HG03045 (cell line): Measurements from ENCODE around the gene PDE4D.
"Not testable (repeated sequence)": the region's sequence is repeated elsewhere in the genome, so short reads cannot be mapped to it uniquely, and the experiment has no call there.

ENCODE experiments used
- ATAC-seq: cut with Tn5 transposase; IDR thresholded peaks from one replicate; pipeline ENCODE4 v1.9.1; 2021; ENCODE audit warnings: mild to moderate bottlenecking, moderate library complexity; ENCODE audit not compliant: unreplicated experiment

PDE4D gene

GRCh38 chr5:59588922-59589321 lies 304.6 kb downstream of the PDE4D start:
- ATAC-seq, result no peak

DNA sequence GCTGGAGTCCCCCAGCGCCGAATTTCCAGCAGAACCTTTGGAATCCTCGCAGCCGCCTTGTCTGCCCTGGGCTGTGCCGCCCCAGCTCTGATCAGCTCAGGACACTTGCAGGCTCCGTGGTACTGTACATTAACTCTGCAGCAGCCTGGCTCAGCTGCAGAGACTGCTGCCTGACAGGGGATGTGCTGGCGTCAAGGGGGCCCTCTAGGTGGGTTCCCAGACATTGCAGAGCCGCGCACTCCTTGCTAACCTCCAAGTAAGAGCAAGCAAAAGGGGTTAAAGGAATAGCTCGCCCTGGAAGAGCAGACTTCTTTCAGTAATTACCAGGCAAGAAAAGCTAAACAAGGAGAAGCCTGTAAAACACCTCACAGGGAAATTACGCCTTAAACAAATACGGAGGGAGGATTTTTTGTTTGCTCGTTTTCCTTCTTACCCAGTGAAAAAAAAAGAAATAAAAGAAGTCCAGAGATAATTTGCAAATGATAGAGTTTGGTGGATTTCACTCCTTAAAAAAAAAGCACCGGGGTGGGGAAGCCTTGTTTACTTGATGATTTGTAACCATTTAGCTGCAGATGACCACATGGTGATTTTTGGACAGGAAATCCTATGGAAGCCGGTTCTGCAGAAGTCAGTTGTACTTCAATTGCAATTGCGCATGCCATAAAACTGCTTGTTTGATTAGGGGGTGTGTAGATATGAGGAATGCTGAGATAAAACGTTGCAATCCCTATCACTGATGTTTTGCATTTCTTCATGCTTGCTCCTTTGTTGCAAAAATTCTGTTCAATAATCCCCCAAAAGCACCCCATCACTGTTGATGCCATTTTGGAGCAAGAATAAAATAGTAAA lies 305.8 kb downstream of the PDE4D start:
- ATAC-seq, result no peak

GRCh38 chr5:59586841-59587240 lies 306.7 kb downstream of the PDE4D start:
- ATAC-seq, result no peak

- no peak for ATAC-seq
These were observed 308.4 kb downstream of the PDE4D start for GRCh38 chr5:59584858-59585846.

- ATAC-seq, result no peak
These were observed 309.5 kb downstream of the PDE4D start for GRCh38 chr5:59583810-59584562.

DNA sequence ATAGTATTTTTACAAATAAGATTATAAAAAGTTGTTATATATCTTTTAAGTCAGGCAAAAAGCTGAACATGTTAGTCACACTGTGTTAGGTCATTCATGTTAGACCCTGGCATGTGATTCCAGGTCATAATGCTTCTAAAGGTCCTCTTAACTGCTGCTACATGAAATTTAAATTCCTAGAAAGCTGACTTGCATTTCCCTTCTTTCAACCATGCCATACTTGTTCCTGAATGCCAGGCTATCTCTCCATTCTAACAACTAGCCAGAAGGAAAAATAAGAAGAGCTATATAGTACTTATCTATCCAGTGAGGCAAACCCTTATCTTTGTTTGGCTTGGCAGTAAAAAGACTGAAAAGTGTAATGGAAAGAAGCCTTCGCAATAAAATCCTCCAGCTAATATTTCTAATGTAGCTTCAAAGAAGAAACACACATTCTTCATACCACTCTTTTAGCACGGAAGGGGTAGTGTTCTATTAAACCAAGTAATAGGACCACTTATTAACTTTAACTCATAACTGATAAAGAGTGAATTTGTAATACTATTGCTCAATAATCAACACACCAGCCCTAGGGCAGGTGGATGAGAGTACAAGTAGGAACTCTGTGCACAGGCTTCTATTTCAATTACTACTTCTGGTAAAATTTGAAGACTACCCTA lies 310.2 kb downstream of the PDE4D start:
- no peak for ATAC-seq

- no peak for ATAC-seq
These were observed 310.8 kb downstream of the PDE4D start for GRCh38 chr5:59582746-59583145.

DNA sequence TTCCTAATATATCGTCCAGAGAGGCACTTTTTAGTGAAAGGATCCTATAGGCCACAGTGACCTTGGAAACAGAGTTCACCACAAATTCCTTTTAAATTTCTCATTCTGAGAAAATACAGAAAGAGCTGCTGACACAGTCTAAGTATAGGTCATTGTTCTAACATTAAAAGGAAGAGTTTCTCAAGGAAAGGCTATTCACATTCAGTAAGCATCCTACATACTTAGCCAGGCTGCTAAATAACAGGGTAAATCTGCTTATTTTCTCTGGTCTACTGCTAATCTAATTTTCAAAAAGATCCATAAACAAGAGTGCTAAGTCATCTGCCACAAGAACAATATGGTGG lies 313.7 kb downstream of the PDE4D start:
- no peak for ATAC-seq

- ATAC-seq, result no peak
These were observed 314.3 kb downstream of the PDE4D start for GRCh38 chr5:59579101-59579823.

- ATAC-seq, result no peak
These were observed 316.0 kb downstream of the PDE4D start for GRCh38 chr5:59577485-59577884.

DNA sequence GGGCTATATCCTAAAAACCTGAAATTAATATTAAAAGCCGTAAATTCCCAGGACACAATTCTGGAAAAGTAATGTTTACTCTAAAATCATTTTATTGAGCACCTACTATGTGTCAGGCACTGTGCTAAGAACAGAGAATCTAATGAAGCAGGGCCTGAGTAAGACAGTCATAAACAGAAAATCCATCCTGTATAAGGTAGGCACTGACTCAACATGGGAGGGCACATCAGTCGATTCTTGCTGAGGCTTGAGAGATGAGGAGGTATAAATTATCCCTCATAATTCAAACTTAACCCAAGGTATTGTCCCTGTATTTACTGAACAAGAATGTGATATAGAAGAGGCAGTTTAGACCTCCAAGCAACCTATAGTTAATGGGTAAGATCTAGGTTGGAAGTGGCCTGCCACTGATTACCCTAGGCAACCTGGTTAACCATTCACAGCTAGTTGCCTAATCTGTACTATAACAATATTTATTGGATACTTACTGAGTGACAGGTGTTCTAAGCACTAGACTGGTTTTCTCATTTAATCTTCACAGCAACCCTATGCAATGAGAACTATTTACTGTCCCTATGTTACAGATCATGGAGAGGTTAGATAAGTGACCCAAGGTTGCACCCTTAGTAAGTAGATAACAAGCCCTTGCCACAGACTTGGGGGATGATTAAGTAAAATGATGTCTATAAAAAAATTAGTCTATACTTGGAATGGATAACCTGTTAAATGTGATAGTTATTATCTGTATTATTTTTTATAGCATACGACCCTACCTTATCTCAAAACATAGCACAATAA lies 317.7 kb downstream of the PDE4D start:
- no peak for ATAC-seq

- ATAC-seq, result not testable (repeated sequence)
These were observed 320.0 kb downstream of the PDE4D start for GRCh38 chr5:59573509-59573908.

GRCh38 chr5:59571067-59571466 lies 322.5 kb downstream of the PDE4D start:
- ATAC-seq, result no peak

DNA sequence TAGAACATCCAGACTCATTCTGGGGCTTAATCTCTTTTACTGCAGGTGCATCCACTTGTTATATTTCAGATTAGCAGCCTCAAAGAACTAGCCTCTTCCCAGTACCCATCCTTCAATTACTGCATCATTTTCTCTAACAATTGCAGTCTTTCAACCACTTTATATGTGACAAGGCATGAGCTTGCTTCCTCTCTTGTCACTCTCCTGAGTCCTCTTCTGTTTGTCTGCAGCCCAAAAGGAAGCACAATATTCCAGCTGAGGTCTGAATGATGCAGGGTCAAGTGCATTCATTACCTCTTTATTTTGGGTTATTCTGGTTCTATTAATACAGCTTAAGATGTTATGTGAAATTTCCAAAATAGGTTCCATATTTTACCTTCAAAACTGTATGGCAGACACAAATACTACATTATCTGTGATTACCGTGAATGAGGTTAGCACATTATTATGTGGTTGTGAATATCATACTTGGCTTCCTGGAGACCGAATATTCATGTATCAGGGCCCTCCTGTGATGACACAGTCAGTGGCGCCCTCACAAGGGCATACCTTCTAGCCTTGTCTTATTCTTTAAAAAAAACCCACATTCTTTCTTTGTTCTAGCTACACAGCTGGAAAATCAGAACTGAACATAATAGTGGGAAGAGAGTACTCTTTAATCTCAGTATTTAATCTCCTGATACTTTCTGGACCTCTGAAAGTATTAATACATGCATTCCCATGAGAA lies 323.8 kb downstream of the PDE4D start:
- ATAC-seq, result no peak

GRCh38 chr5:59569158-59569557 lies 324.4 kb downstream of the PDE4D start:
- no peak for ATAC-seq

DNA sequence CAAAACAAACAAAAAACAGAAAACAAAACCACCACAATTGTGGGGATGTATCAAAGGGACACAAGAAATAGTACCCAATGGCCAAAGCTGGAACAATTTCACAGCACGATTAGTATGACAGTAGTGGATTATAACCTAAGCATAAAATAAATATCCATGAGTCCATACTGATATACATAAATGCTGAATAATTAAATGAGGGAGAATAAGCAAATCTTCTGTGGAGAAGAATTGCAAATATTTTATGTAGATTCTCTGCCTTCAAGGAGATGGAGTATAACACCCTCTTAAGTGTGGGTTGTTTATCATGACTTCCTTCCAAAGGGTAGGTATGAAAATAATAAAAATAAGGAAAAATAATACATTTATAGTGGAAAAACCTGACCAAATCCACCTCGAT lies 325.4 kb downstream of the PDE4D start:
- ATAC-seq, result no peak

- no peak for ATAC-seq
These were observed 328.0 kb downstream of the PDE4D start for GRCh38 chr5:59565551-59565950.

- no peak for ATAC-seq
These were observed 328.6 kb downstream of the PDE4D start for GRCh38 chr5:59564895-59565294.
